ENCODE measurements around the gene DCPS. TPM values are rescaled to one million over a fixed set of nuclear protein-coding genes. Genes with fewer than 3 reads are reported as not detected.

Gene DCPS
- total RNA-seq, 1 donor from 2014 or later = 15.5 TPM

DNA sequence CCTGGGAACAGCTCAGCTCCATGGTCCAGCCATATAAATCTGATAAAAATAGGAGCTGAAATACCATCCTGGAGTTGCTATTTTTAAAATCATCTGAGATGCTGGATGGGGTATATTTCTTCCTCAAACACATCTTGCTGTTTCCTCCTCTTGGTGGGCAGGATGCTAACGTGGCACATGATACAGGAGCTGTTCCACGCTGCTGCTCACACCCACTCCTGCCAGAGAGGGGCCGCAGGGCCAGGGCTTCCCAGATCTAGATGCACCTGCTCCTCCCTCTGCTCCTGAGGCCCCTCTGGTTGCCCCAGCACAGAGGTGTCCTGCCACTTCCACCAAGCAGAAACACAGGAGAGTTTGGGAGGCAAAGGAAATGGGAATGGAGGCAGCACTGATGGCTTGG is 48.3 kb downstream of the DCPS start:
- DNase-seq = no peak
- Histone ChIP-seq H3K27me3 (no peaks in the 10 kb centered on the region), H3K4me1 (peaks cover 58% of the 10 kb centered on the region), H3K27ac (peak overlapping the region; percentile 58), H3K36me3 (no peaks in the 10 kb centered on the region), H3K4me3 (no peak overlapping the region), H3K9me3 (no peaks in the 10 kb centered on the region)
- ATAC-seq = no peak
- intact Hi-C loops (cut with DNase I) = no loop called here
- TF ChIP-seq, protein P1, sequence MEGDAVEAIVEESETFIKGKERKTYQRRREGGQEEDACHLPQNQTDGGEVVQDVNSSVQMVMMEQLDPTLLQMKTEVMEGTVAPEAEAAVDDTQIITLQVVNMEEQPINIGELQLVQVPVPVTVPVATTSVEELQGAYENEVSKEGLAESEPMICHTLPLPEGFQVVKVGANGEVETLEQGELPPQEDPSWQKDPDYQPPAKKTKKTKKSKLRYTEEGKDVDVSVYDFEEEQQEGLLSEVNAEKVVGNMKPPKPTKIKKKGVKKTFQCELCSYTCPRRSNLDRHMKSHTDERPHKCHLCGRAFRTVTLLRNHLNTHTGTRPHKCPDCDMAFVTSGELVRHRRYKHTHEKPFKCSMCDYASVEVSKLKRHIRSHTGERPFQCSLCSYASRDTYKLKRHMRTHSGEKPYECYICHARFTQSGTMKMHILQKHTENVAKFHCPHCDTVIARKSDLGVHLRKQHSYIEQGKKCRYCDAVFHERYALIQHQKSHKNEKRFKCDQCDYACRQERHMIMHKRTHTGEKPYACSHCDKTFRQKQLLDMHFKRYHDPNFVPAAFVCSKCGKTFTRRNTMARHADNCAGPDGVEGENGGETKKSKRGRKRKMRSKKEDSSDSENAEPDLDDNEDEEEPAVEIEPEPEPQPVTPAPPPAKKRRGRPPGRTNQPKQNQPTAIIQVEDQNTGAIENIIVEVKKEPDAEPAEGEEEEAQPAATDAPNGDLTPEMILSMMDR (IDR thresholded peaks at IDR 0.05) = no peak

GRCh38 chr11:126352934-126353801 is 49.3 kb downstream of the DCPS start:
- peak overlapping the region; percentile 17 for H3K27ac ChIP-seq
- no peak overlapping the region for H3K4me3 ChIP-seq
- intact Hi-C loops (cut with DNase I) = no loop called here
- DNase-seq (no peak), ATAC-seq (no peak)
- H3K9me3 ChIP-seq = no peaks in the 10 kb centered on the region
- H3K4me1 ChIP-seq = peaks cover 63% of the 10 kb centered on the region
- TF ChIP-seq, protein P1 (IDR thresholded peaks at IDR 0.05) = no peak
- H3K27me3 ChIP-seq = no peaks in the 10 kb centered on the region
- no peaks in the 10 kb centered on the region for H3K36me3 ChIP-seq

GRCh38 chr11:126354631-126355323 is 50.9 kb downstream of the DCPS start:
- intact Hi-C loops (cut with DNase I) = no loop called here
- DNase-seq = peak; percentile 38
- peak overlapping the region; percentile 83 for H3K27ac ChIP-seq
- TF ChIP-seq, protein P1 (IDR thresholded peaks at IDR 0.05) = no peak
- H3K9me3 ChIP-seq = no peaks in the 10 kb centered on the region
- H3K36me3 ChIP-seq = no peaks in the 10 kb centered on the region
- peaks cover 57% of the 10 kb centered on the region for H3K4me1 ChIP-seq
- H3K27me3 ChIP-seq = no peaks in the 10 kb centered on the region
- peak overlapping the region; percentile 75 for H3K4me3 ChIP-seq
- ATAC-seq = no peak

DNA sequence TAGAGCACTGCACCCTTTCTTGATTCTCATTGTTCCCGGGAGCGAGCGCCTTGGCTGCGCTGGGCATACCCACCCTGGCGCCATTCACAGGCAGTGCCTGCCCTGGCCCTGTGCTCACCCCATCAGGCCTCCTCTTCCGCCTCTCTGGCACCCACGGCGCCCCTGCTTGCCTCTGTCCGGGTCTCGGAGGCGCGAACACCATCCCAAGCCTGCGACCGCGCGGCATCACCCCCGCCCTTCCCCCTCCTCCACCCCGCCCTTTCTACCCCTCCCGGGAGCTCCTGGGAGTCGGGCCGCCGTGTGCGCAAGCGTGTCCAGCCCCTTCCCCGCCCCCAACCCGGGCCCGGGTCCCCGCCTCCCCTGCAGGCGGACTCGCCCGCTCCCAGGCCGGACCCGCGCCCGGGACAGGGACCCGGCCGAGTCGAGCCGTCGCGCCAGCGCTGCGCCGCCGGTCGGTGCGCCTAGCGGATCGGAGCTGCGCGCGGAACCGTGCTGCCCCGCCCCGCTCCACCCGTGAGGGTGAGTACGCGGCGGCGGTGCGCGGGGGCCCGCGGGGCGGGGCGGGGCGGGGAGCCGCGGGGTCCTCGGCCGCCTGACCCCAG is 51.6 kb downstream of the DCPS start, which contains the start of gene ST3GAL4:
ST3GAL4 (plus strand) TSS at position 363 of the 602 bp plus-strand sequence. CDS start 50,470 bp downstream, outside the sequence.
- no peaks in the 10 kb centered on the region for H3K27me3 ChIP-seq
- ATAC-seq = peak; percentile 86
- H3K4me1 ChIP-seq = peaks cover 59% of the 10 kb centered on the region
- intact Hi-C loops (cut with DNase I) = no loop called here
- TF ChIP-seq, protein P1 (IDR thresholded peaks at IDR 0.05) = no peak
- H3K36me3 ChIP-seq = no peaks in the 10 kb centered on the region
- H3K27ac ChIP-seq = peak within 1 kb of the TSS; percentile 83
- no peaks in the 10 kb centered on the region for H3K9me3 ChIP-seq
- H3K4me3 ChIP-seq = peak within 1 kb of the TSS; percentile 75
- DNase-seq = peak; percentile 88

- ATAC-seq (peak; percentile 62), DNase-seq (peak; percentile 80)
- peaks cover 53% of the 10 kb centered on the region for H3K4me1 ChIP-seq
- H3K9me3 ChIP-seq = no peaks in the 10 kb centered on the region
- TF ChIP-seq, protein P1 (IDR thresholded peaks at IDR 0.05) = no peak
- peak overlapping the region; percentile 83 for H3K27ac ChIP-seq
- H3K4me3 ChIP-seq = peak overlapping the region; percentile 75
- H3K27me3 ChIP-seq = no peaks in the 10 kb centered on the region
- no peaks in the 10 kb centered on the region for H3K36me3 ChIP-seq
- intact Hi-C loops (cut with DNase I) = no loop called here
Observed at GRCh38 chr11:126355926-126356897, 52.4 kb downstream of the DCPS start.
